Muscle of leg (tissue), 11 donors: Measurements from ENCODE around the gene ARMH3. TPM values are rescaled to one million over a fixed set of nuclear protein-coding genes. Genes with fewer than 3 reads are reported as not detected.
A peak's percentile ranks its signal among the peaks of the same experiment; 100 is the strongest.

Source experiments
- DNase-seq: peaks from one replicate; pipeline ENCODE4 v3.0.0; 2013
- H3K27ac ChIP-seq: one replicate; pipeline ENCODE4 v1.5.1; 2013; ENCODE audit warnings: mild to moderate bottlenecking, low read length, control low read depth
- H3K27me3 ChIP-seq: one replicate; pipeline ENCODE4 v1.6.1; 2013; ENCODE audit warnings: low read length; ENCODE audit not compliant: control insufficient read depth, insufficient read depth
- H3K36me3 ChIP-seq: one replicate; pipeline ENCODE4 v1.6.1; 2013; ENCODE audit warnings: low read length; ENCODE audit not compliant: control insufficient read depth, insufficient read depth
- H3K4me1 ChIP-seq: one replicate; pipeline ENCODE4 v1.6.1; 2013; ENCODE audit warnings: low read length; ENCODE audit not compliant: control insufficient read depth, insufficient read depth
- H3K4me3 ChIP-seq: one replicate; pipeline ENCODE4 v1.5.1; 2013; ENCODE audit warnings: low read length, control low read depth
- H3K9me3 ChIP-seq: replicated peaks from 2 replicates; pipeline ENCODE4 v1.6.1; 2013; ENCODE audit warnings: low read depth, low read length; ENCODE audit not compliant: control insufficient read depth
- WGBS: methylation state at CpG from one replicate; pipeline ENCODE4 v1.1.5; 2013; ENCODE audit warnings: missing lambda C conversion rate; ENCODE audit not compliant: insufficient coverage; 5-methylcytosine and 5-hydroxymethylcytosine counted together
- polyA plus RNA-seq, 8 donors: library from polyadenylated mRNA; unstranded; fragments of 120-200 nt; gene quantifications; one replicate each; pipeline versions ENCODE4 v1.2.1 to v1.2.3, GENCODE V29; 2013; ENCODE audit warnings: inconsistent platforms in 1 of 8, low replicate concordance in 1 of 8; ENCODE audit not compliant: insufficient read length in 8 of 8, insufficient read depth in 1 of 8
- total RNA-seq: library from RNA; stranded (reverse); fragments of 120-200 nt; gene quantifications from one replicate; pipeline ENCODE4 v1.2.4, GENCODE V29; 2013

ARMH3 gene
- total and polyA plus RNA-seq, 9 donors, result 7.1 to 17.0 (median 12.7) TPM

- Histone ChIP-seq H3K36me3 (peaks cover 20% of the 10 kb centered on the region), H3K27me3 (no peaks in the 10 kb centered on the region), H3K9me3 (no peaks in the 10 kb centered on the region), H3K4me1 (peaks cover 26% of the 10 kb centered on the region), H3K27ac (no peak overlapping the region), H3K4me3 (no peak overlapping the region)
- no peak for DNase-seq
- WGBS, result 100% methylated on average over 1 of the region's 5 CpGs
These were observed 229.0 kb downstream of the ARMH3 start for GRCh38 chr10:101826852-101827434.

DNA sequence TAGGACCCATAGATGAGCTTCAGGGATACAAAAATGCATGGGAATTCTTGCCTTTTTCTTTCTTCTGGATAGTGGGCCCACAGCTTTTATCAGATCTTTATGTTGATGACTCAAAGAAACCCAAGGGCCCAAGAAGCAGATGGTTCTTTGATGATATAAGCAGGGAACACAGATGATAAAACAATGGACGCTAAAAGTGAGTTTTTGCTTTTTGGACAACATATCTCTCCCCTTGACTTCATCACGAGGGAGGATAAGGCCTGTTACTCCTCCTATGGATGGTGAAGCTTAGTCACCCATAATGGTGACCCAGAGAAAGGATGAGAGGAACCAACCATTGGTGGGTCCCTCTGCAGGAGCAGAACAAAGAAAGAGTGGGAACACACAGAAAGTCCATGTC, 231.2 kb downstream of the ARMH3 start:
- H3K36me3 ChIP-seq, result peaks cover 20% of the 10 kb centered on the region

GRCh38 chr10:101818872-101819633, 236.9 kb downstream of the ARMH3 start:
- no peaks in the 10 kb centered on the region for H3K9me3 ChIP-seq
- DNase-seq, result no peak
- peaks cover 4% of the 10 kb centered on the region for H3K36me3 ChIP-seq
- peak overlapping the region; percentile 92 for H3K27ac ChIP-seq
- H3K4me1 ChIP-seq, result peaks cover 24% of the 10 kb centered on the region
- H3K4me3 ChIP-seq, result peak overlapping the region; percentile 77
- H3K27me3 ChIP-seq, result no peaks in the 10 kb centered on the region
- WGBS, result 3% methylated on average over 4 of the region's 14 CpGs

More for the DNA sequence above, 231.2 kb downstream of the ARMH3 start:
- H3K27ac ChIP-seq, result no peak overlapping the region
- H3K4me3 ChIP-seq, result no peak overlapping the region
- peaks cover 10% of the 10 kb centered on the region for H3K4me1 ChIP-seq
- H3K27me3 ChIP-seq, result no peaks in the 10 kb centered on the region
- no peaks in the 10 kb centered on the region for H3K9me3 ChIP-seq
- DNase-seq, result no peak
- WGBS, result no CpG with 5 or more reads among the region's 2 CpGs

- H3K27ac ChIP-seq, result peak within 1 kb of the TSS; percentile 92
- H3K4me3 ChIP-seq, result peak within 1 kb of the TSS; percentile 77
- H3K4me1 ChIP-seq, result peaks cover 26% of the 10 kb centered on the region
- no peaks in the 10 kb centered on the region for H3K27me3 ChIP-seq
- H3K9me3 ChIP-seq, result no peaks in the 10 kb centered on the region
- H3K36me3 ChIP-seq, result peaks cover 4% of the 10 kb centered on the region
- under 1% methylated on average over 33 of the region's 47 CpGs for WGBS
- peak; percentile 100 for DNase-seq
These were observed 237.7 kb downstream of the ARMH3 start, which contains the start of gene OGA for GRCh38 chr10:101818119-101818871. TSS of gene OGA (minus strand) at chr10:101818444. CDS start at chr10:101818022, 422 bp downstream.

DNA sequence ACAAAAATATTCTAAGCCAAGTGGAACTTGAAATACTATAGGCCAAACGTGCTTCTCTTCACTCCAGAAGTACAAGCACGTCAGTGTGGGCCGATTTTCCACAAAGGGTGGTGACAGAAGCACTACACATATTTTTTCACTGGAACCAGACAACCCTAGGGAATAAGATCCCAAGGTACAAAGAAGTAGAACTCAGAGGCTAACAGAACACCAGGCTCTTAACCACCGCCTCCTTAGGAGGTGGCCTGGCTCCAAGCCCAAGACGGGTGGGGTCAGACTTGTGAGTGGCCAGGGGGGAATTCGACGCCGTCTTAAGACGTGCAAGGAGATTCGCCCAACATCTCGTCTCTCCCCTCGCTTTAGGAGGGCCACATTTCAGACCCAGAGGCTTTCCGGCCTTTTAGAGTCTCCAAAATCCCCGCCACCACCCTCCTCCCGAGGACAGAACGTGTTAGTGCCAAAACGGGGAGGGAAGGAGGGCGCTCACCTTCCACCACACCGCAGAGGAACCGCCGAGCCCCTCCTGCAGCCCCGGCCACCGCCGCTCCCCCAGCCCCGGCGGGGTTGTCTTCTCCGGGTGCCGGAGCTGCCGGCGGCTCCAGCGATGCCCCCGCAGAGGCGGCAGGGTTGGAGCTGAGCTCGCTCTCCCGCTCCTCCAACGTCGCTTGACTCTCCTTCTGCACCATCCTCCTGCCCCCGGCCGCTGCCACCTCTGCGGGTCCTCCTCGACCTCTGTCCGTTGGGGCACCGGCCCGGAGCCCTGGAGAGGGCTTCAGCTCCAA, 238.4 kb downstream of the ARMH3 start:
- H3K27ac ChIP-seq, result peak overlapping the region; percentile 92
- DNase-seq, result peak; percentile 97
- under 1% methylated on average over 36 of the region's 44 CpGs for WGBS
- no peaks in the 10 kb centered on the region for H3K9me3 ChIP-seq
- no peaks in the 10 kb centered on the region for H3K27me3 ChIP-seq
- peaks cover 4% of the 10 kb centered on the region for H3K36me3 ChIP-seq
- H3K4me3 ChIP-seq, result peak overlapping the region; percentile 77
- H3K4me1 ChIP-seq, result peaks cover 26% of the 10 kb centered on the region

- peak overlapping the region; percentile 77 for H3K4me3 ChIP-seq
- H3K4me1 ChIP-seq, result peaks cover 26% of the 10 kb centered on the region
- no peak for DNase-seq
- H3K27ac ChIP-seq, result peak overlapping the region; percentile 92
- H3K36me3 ChIP-seq, result peaks cover 8% of the 10 kb centered on the region
- no peaks in the 10 kb centered on the region for H3K9me3 ChIP-seq
- no CpG with 5 or more reads among the region's 14 CpGs for WGBS
- no peaks in the 10 kb centered on the region for H3K27me3 ChIP-seq
These were observed 239.0 kb downstream of the ARMH3 start for GRCh38 chr10:101816913-101817336.

DNA sequence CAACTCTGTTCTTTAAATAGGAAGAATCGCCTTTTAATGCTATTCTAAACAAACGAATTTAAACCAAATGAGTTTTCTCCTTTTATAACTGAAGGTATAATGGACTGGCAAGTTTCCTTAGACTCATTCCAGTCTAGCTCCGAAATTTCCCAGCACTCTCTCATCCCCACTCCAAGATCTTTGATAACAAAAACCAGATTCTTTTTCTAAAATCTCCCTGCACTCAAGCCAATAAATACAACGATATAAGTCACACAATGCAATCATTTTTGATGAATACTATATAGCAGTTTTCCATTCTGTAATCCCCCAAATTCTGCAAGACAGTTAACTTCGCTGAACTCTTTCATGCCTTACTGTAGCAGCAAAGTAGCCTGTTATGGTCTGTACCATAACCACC, 239.6 kb downstream of the ARMH3 start:
- Histone ChIP-seq H3K27me3 (no peaks in the 10 kb centered on the region), H3K4me3 (peak overlapping the region; percentile 77), H3K4me1 (peaks cover 26% of the 10 kb centered on the region), H3K9me3 (no peaks in the 10 kb centered on the region), H3K27ac (peak overlapping the region; percentile 92), H3K36me3 (peaks cover 10% of the 10 kb centered on the region)
- WGBS, result 0% methylated on average over 1 of the region's 5 CpGs
- peak; percentile 48 for DNase-seq

- WGBS, result 58% methylated on average over 3 of the region's 8 CpGs
- H3K27me3 ChIP-seq, result no peaks in the 10 kb centered on the region
- no peaks in the 10 kb centered on the region for H3K9me3 ChIP-seq
- H3K36me3 ChIP-seq, result peaks cover 21% of the 10 kb centered on the region
- H3K27ac ChIP-seq, result no peak overlapping the region
- H3K4me1 ChIP-seq, result peaks cover 24% of the 10 kb centered on the region
- DNase-seq, result no peak
- H3K4me3 ChIP-seq, result no peak overlapping the region
These were observed 241.4 kb downstream of the ARMH3 start for GRCh38 chr10:101814466-101815071.

- Histone ChIP-seq H3K27ac (no peak overlapping the region), H3K4me3 (no peak overlapping the region), H3K4me1 (peaks cover 14% of the 10 kb centered on the region), H3K9me3 (no peaks in the 10 kb centered on the region), H3K27me3 (no peaks in the 10 kb centered on the region), H3K36me3 (peaks cover 35% of the 10 kb centered on the region)
- 88% methylated on average over 1 of the region's 4 CpGs for WGBS
- DNase-seq, result no peak
These were observed 243.4 kb downstream of the ARMH3 start for GRCh38 chr10:101812606-101813005.
